Stimulated activated naive B cell treated with anti-CD40 and anti-IgM and Interleukin-4, amounts not matched to agents 10 μg/mL and 1 μg/mL and 100 μg/mL, for 72 hours (primary cell): ENCODE measurements around the gene AQP1.

ENCODE experiments used
- ATAC-seq, 2 donors: fragments of 150-1000 bp; cut with Tn5 transposase; replicated peaks; 2 replicates each; pipeline ENCODE4 v1.10.0; 2021; ENCODE audit warnings: moderate library complexity in 1 of 2
- DNase-seq: peaks from one replicate; pipeline ENCODE4 v3.0.0; 2021
- H3K27ac Mint-ChIP-seq: one replicate; pipeline ENCODE4 v1.8.0; 2022; ENCODE audit warnings: mild to moderate bottlenecking, mixed read lengths
- H3K27me3 Mint-ChIP-seq, 2 donors: one replicate each; pipeline ENCODE4 v1.8.0; 2022; ENCODE audit warnings: mixed read lengths in 2 of 2
- H3K36me3 Mint-ChIP-seq, 2 donors: one replicate each; pipeline ENCODE4 v1.8.0; 2022; ENCODE audit warnings: mixed read lengths in 2 of 2, mild to moderate bottlenecking in 1 of 2
- H3K4me1 Mint-ChIP-seq, 2 donors: one replicate each; pipeline ENCODE4 v1.8.0; 2022; ENCODE audit warnings: mixed read lengths in 2 of 2, mild to moderate bottlenecking in 1 of 2
- H3K4me3 Mint-ChIP-seq, 2 donors: one replicate each; pipeline ENCODE4 v1.8.0; 2022; ENCODE audit warnings: mild to moderate bottlenecking in 2 of 2, mixed read lengths in 2 of 2, moderate library complexity in 1 of 2
- H3K9me3 Mint-ChIP-seq, 2 donors: one replicate each; pipeline ENCODE4 v1.8.0; 2022; ENCODE audit warnings: mixed read lengths in 2 of 2, mild to moderate bottlenecking in 1 of 2

AQP1 gene

DNA sequence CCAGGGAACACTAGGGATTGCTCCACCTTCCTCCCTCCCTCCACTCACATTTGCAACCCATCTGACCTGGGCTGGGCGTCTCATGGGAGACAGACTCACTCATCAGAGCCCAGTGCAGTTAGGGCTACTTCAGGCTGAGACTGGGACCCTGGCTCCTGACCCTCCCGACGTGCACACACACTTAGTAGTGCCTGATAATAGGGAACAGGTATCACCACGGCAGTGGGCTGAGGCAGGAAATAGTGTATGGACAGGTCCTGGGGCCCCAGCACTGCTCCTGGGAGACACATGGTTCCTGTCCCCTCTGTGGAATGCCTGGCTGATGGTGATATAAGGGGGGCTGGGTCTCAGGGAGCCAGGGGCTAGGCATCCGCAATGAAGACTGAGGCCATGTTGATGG lies 14.3 kb downstream of the AQP1 start:
- DNase-seq = no peak
- no peak for ATAC-seq
- no peaks in the 10 kb centered on the region for H3K4me1 Mint-ChIP-seq

DNA sequence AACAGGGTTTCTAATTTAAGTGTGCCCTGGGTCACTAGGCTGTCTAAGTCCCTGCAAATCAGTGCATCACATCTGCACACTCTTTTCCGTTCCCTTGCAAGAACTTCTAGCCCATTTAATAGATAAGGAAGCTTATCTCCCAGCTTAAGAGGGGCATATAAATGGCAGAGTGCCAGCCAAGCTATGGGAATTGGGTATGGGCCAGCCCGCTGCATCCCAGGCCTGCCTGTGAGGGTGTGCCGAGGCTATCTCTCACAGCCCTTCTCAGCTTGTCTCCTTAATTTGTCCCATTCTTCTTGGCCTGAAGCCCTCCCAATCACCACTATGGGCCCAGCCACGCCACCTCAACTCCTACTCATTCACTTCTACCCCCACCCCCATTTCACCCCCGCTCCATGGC lies 14.7 kb downstream of the AQP1 start:
- Mint-ChIP-seq H3K4me3 (no peak overlapping the region), H3K36me3 (no peaks in the 10 kb centered on the region)
- no peak for ATAC-seq

More for the DNA sequence above, 14.3 kb downstream of the AQP1 start:
- H3K4me3 Mint-ChIP-seq = no peak overlapping the region
- H3K36me3 Mint-ChIP-seq = no peaks in the 10 kb centered on the region
- H3K27ac Mint-ChIP-seq = no peak overlapping the region
- peaks cover 0 to 5% of the 10 kb centered on the region in 2 donors for H3K27me3 Mint-ChIP-seq
- H3K9me3 Mint-ChIP-seq = peaks cover 0 to 12% of the 10 kb centered on the region in 2 donors

DNA sequence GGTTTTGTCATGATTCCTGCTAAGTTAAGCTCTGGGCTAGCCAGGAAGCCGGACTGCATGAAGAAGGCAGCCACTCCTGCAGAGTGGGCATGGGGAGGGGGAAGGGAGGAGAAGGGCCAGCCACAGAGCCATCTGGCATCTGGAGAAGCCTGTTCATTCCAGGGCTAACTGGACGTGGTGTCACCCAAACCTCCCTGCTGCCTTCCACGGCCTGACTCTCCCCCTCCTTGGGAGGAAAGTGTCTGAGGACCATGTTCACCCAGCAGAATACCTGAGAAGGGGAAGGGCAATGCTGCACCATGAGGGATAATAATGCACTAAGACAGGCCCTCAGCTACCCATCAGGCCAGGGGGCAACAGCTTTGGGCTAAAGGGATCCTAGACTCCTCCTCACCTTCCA lies 15.4 kb downstream of the AQP1 start:
- ATAC-seq (no peak), DNase-seq (no peak)
- Mint-ChIP-seq H3K9me3 (peaks cover 0 to 12% of the 10 kb centered on the region in 2 donors), H3K27ac (no peak overlapping the region), H3K4me1 (no peaks in the 10 kb centered on the region), H3K4me3 (no peak overlapping the region), H3K36me3 (no peaks in the 10 kb centered on the region), H3K27me3 (peaks cover under 1 to 5% of the 10 kb centered on the region in 2 donors)

More for the DNA sequence above, 14.7 kb downstream of the AQP1 start:
- DNase-seq = no peak
- Mint-ChIP-seq H3K27me3 (peaks cover 0 to 5% of the 10 kb centered on the region in 2 donors), H3K9me3 (peaks cover 0 to 12% of the 10 kb centered on the region in 2 donors), H3K4me1 (no peaks in the 10 kb centered on the region), H3K27ac (no peak overlapping the region)

DNA sequence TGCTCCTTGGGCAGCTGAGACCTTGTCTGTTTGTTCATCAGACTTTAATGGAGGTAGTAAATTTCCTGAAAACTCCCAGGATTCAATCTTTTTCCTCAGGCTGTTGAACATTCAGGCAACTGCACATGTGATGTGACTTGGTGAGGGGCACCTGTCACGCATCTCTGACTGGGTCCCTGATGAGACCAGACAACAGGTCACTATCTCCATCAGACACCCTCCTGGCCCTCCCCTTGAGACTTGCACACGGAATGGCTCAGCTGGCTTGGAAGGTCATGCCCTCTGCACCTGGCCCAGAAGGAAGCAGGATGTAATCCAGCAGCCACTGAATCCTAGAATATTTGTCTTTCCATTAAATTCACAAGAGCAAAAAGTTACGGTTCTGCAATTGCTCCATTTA lies 15.9 kb downstream of the AQP1 start:
- Mint-ChIP-seq H3K9me3 (peaks cover 0 to 12% of the 10 kb centered on the region in 2 donors), H3K4me3 (no peak overlapping the region), H3K27ac (no peak overlapping the region), H3K27me3 (peaks cover 5% of the 10 kb centered on the region in 2 donors), H3K4me1 (no peaks in the 10 kb centered on the region), H3K36me3 (no peaks in the 10 kb centered on the region)
- no peak for DNase-seq
- ATAC-seq = no peak

DNA sequence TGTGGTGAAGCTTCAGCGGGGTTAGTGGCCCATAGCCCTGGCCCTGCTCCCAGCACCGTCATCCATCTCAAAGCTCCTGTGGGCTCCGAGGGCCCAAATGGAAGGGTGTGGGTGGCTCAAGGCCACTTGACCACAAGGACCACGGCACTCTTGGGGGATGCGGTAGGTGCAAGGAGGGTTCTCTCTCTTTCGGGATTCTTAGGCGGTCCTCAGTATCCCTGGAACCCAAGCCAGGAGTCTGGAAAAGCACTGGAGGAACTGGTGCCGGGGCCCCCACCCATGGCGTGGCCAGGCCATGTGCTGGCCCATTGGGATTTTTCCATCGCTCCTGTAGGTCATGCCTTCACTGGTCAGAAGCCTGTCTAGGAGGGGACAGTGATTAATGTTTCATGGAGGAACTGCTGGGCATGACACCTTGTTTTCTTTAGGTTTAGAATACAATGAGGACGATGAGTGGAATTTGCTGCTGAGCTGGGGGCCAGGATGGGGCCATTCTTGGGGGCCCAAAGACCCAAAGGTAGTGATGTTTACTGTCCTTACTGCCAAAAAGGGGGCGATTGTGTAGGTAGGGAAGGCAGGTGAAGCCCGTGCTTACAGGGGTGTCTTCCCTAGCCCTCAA lies 16.7 kb downstream of the AQP1 start:
- Mint-ChIP-seq H3K9me3 (peaks cover 0 to 12% of the 10 kb centered on the region in 2 donors), H3K36me3 (no peaks in the 10 kb centered on the region), H3K4me3 (no peak overlapping the region), H3K4me1 (no peaks in the 10 kb centered on the region), H3K27ac (no peak overlapping the region), H3K27me3 (peaks cover 5 to 6% of the 10 kb centered on the region in 2 donors)
- DNase-seq (no peak), ATAC-seq (no peak)

DNA sequence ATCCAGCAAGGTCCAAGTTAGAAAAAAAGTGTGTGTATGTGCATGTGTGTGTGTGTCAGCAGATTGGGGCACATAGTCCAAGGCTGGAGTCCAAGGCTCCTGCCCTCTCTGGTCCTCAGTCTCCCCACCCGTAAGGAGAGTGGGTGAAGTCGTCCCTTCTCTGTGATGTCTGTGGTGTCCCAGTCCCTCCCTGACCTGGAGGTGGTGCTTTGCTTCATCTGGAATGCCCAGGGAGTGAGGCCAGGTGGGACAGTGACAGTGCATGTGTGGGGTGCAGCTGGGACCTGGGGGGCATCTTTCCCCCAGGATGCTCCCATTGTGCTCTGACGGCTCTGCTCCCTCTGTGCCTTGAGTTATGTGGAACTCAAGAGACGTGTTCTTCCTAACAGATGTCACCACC lies 18.0 kb downstream of the AQP1 start:
- peaks cover 0 to 12% of the 10 kb centered on the region in 2 donors for H3K9me3 Mint-ChIP-seq
- peaks cover 5 to 6% of the 10 kb centered on the region in 2 donors for H3K27me3 Mint-ChIP-seq
- no peak overlapping the region for H3K4me3 Mint-ChIP-seq
- DNase-seq = no peak
- H3K36me3 Mint-ChIP-seq = no peaks in the 10 kb centered on the region
- no peak overlapping the region for H3K27ac Mint-ChIP-seq
- H3K4me1 Mint-ChIP-seq = no peaks in the 10 kb centered on the region
- ATAC-seq = no peak

DNA sequence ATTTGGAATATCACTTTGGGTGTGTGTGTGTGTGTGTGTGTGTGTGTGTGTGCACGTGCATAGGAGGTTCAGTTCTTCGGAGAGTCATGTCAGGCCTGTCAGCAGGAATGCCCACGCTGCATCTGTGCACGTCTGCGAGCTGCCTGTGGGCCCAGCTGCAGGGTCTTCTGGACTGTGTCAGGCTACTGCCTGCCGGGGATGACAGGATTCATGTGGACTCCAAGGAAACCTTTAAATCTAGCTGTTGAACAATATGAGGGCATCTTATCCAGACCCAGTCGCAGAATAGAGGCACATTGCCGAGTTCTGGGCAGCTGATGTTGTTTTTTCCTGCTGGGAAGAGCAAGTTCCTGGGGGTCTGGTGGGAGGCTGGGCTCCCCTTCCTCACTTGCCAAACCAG lies 19.0 kb downstream of the AQP1 start:
- Mint-ChIP-seq H3K27me3 (peaks cover 5 to 6% of the 10 kb centered on the region in 2 donors), H3K9me3 (peaks cover 0 to 12% of the 10 kb centered on the region in 2 donors), H3K36me3 (no peaks in the 10 kb centered on the region), H3K4me3 (no peak overlapping the region), H3K4me1 (no peaks in the 10 kb centered on the region), H3K27ac (no peak overlapping the region)
- DNase-seq (no peak), ATAC-seq (no peak)

DNA sequence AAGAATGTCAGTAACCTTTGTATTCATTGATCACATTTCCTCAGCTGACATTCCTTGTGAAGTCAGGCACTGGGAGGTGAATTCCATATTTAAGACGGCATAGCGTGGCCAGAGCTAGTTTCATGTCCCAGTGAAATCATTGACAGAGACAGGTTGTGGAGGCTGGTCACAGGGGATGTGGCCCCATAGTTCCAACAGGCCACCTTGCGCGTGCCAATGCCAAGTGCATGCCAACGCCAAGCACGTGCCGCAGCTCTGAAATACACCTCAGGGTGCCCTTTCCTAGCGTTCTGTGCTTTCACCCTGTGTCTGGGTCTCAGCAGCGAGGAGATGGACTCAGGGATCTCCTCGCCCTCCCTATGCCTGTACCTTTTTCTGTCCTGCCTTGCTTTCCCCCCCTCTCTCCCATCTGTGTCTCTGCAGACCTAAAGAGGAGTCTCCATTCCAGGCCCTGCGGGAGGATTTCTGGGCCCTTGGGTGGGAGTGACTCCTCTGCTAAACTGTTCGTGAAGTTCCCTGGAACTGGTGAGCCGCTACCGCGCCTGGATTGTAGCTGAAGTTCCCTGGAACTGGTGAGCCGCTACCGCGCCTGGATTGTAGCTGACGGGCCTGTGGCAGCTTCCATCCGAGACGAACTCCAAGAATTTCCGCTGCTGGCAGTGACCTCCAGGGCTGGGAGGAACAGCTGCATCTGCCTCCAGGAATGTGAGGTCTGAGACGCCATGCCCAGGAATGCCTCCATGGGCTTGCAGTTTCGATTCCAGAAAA lies 19.7 kb downstream of the AQP1 start:
- DNase-seq (no peak), ATAC-seq (no peak)
- Mint-ChIP-seq H3K4me3 (no peak overlapping the region), H3K27me3 (peaks cover 6 to 8% of the 10 kb centered on the region in 2 donors), H3K27ac (no peak overlapping the region), H3K36me3 (no peaks in the 10 kb centered on the region), H3K9me3 (peaks cover 0 to 12% of the 10 kb centered on the region in 2 donors), H3K4me1 (no peaks in the 10 kb centered on the region)

DNA sequence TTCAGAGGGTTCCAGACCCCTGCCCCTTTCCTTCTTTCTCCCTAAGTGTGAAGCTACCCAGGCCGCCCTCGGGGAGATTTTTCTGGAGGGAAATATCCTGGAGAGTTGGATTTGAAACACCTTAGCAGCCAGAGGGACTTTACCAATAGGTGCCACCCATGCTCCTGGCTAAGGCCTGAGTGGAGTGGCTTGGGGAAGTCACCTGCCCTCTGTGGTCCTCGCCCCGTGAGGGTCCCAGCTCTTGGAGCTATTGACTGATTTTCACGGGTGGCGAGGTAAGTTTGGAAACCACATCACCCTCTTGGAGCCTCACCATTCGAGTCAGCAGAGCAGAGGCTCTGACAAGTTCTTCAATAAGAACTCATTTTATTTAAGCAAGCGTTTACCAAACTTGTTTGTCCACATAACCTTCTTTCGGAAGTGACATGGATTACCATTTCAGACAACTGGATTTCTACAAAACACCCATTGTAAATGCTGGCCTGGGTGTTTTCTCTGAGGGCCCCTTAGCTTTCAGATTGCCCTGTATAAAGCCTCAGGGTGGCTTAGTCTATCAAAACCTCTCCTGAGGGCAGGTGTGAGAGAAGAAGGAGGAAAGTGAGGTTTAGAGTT lies 20.4 kb downstream of the AQP1 start:
- Mint-ChIP-seq H3K27me3 (peaks cover 13 to 14% of the 10 kb centered on the region in 2 donors), H3K9me3 (peaks cover 0 to 6% of the 10 kb centered on the region in 2 donors), H3K27ac (no peak overlapping the region), H3K4me3 (no peak overlapping the region), H3K4me1 (no peaks in the 10 kb centered on the region), H3K36me3 (no peaks in the 10 kb centered on the region)
- no peak for ATAC-seq
- no peak for DNase-seq

DNA sequence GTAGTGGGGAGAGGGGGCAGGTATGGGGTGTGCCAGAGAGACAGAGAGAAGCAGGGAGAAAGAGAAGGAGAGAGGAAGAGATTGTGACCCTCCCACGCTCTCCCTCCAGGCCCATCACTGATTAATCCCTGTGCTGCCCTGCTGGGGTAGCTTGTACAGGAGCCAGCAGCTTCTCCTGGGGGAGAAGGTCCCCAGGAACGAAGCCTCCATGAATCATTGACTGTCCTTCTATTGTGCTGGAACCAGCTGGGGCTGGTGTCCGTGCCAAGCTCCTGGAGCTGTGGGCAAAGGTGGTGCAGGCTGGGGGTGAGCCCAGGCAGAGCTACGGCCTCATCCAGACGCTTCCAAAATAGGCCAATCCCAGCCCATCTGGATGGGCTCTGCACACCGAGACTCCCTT lies 20.9 kb downstream of the AQP1 start:
- Mint-ChIP-seq H3K4me3 (no peak overlapping the region), H3K9me3 (peaks cover 0 to 3% of the 10 kb centered on the region in 2 donors), H3K27ac (no peak overlapping the region), H3K4me1 (no peaks in the 10 kb centered on the region), H3K36me3 (no peaks in the 10 kb centered on the region), H3K27me3 (peaks cover 14 to 18% of the 10 kb centered on the region in 2 donors)
- ATAC-seq = no peak
- DNase-seq = no peak

DNA sequence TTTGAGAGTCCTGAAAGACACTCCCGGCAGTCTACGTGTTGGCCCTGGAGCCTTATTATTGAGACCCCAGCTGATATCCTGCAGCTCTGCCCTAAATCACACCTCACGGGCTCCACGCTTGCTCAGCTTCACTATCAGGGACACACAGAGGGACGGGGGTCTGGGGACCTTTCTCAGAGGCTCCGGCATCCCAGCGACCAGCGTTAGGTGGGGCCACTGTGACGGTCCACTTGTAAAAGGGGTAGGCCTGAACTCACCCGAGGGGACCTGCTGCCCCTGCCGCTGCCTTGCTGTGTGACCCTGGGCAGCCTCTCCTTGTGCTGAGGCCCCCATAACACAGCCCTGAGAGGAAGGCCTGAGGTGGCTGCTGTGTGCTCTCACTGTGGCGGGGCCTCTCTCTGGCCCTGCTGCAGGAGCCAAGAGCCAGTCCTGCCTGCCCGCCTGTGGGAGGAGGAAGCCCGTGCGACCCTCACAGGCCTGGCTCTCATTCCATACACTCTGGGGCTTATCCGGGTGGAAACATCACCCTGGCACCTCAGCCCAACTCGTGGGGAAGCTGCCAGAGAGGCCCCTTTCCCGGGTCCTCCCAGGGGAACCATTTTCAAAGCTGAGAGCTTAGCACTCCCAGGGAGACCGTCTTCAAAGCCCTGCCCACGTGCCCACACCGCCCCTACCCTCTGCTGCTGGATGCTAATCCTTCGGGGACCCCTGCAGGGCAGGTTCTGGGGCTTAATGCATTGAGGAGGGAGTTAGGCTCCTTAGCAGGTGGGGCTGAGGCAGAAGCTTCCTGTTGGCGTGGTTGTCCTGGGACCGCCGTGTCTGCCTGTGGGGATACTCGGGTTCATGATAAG lies 21.7 kb downstream of the AQP1 start:
- H3K4me3 Mint-ChIP-seq = no peak overlapping the region
- H3K27ac Mint-ChIP-seq = no peak overlapping the region
- H3K27me3 Mint-ChIP-seq = peaks cover 19 to 24% of the 10 kb centered on the region in 2 donors
- ATAC-seq = no peak
- H3K9me3 Mint-ChIP-seq = no peaks in the 10 kb centered on the region
- H3K4me1 Mint-ChIP-seq = no peaks in the 10 kb centered on the region
- DNase-seq = no peak
- no peaks in the 10 kb centered on the region for H3K36me3 Mint-ChIP-seq

DNA sequence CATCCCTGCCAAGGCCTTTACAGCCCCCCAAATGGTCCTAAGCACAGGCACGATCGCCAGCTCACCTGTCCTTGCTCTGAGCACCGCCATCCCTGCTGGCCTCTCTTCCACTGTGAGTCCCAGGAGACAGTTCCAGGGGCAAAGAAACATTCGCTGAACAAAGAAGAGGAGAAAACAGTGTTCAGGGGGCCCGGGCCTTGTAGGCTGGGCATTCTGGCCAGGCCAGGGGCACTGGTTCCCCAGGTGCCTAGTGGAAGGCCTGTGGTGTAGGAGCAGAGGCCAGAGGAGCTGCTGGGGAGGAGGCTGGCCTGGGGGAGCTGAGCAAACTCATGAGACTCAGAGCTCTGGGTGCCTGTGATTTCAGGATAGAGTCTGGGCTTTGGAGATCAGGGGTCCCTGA lies 22.6 kb downstream of the AQP1 start:
- no peak overlapping the region for H3K4me3 Mint-ChIP-seq
- peaks cover 19 to 30% of the 10 kb centered on the region in 2 donors for H3K27me3 Mint-ChIP-seq

DNA sequence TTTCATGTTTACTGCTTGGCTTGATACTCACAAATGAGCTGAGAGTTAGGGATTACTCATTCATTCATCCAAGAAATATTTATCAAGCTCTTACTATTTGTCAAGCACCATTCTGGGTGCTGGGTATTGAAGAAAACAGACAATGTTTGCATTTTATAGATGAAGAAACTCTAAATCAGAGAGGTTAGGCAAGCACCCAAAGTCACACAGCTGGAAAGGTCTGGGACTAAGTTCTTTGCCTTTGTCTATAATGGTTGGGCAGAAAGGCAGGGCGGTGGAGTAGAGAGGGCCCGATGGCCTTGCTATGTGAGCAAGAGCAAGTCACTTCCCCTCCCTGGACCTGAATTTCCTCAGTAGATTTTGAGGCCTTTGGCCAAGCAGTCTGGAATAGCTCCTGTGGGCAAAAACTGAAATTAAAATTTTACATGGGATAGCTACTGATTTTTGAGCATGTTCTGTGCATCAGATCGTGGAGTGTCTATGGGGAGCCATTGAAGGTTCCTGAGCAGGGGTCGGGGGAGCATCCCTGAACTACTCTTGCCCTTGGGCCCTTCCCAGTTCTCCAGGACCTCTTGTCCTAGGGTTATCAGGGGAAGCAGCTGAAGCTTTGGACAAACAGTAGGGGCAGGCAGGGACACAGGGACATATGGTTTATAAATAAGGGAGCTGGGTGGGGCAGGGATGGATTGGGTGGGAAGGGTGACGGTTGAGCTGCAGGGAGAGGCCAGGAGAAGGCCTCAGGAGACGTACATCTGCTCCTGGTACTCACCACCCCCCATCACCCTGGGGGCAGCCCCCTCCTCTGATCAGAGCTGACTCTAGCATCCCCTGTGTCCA lies 23.3 kb downstream of the AQP1 start:
- ATAC-seq (no peak), DNase-seq (no peak)
- Mint-ChIP-seq H3K27me3 (peaks cover 19 to 38% of the 10 kb centered on the region in 2 donors), H3K9me3 (peaks cover 0 to 1% of the 10 kb centered on the region in 2 donors), H3K36me3 (no peaks in the 10 kb centered on the region), H3K4me3 (no peak overlapping the region), H3K4me1 (no peaks in the 10 kb centered on the region), H3K27ac (no peak overlapping the region)

More for the DNA sequence above, 22.6 kb downstream of the AQP1 start:
- no peak overlapping the region for H3K27ac Mint-ChIP-seq
- DNase-seq = no peak
- no peaks in the 10 kb centered on the region for H3K4me1 Mint-ChIP-seq
- ATAC-seq = no peak
- H3K36me3 Mint-ChIP-seq = no peaks in the 10 kb centered on the region
- no peaks in the 10 kb centered on the region for H3K9me3 Mint-ChIP-seq
